CD4-positive, CD25-positive, alpha-beta regulatory T cell (primary cell): Measurements from ENCODE around the gene RNASE1. TPM values are rescaled to one million over a fixed set of nuclear protein-coding genes. Genes with fewer than 3 reads are reported as not detected.
A peak's percentile ranks its signal among the peaks of the same experiment; 100 is the strongest.
"Not testable (repeated sequence)": the region's sequence is repeated elsewhere in the genome, so short reads cannot be mapped to it uniquely, and the experiment has no call there.

Experiments used
- ATAC-seq, 2 donors: fragments of 150-1000 bp; cut with Tn5 transposase; one replicate each; pipeline ENCODE4 v1.10.0; 2021; ENCODE audit warnings: low read depth in 2 of 2, moderate number of reproducible peaks in 2 of 2, moderate library complexity in 1 of 2
- DNase-seq, 3 donors: peaks; one replicate each; pipeline versions ENCODE4 v3.0.0 to v3.0.0-alpha.2; 2012 to 2022; ENCODE audit warnings: mixed read lengths in 1 of 3
- H3K27ac ChIP-seq: one replicate; pipeline ENCODE4 v1.7.0; 2013; ENCODE audit warnings: mild to moderate bottlenecking, low read length; ENCODE audit not compliant: insufficient read depth, poor library complexity, severe bottlenecking
- H3K27me3 ChIP-seq: one replicate; pipeline ENCODE4 v1.7.0; 2013; ENCODE audit warnings: low read length; ENCODE audit not compliant: control insufficient read depth, insufficient read depth
- H3K36me3 ChIP-seq: one replicate; pipeline ENCODE4 v1.7.0; 2013; ENCODE audit warnings: mild to moderate bottlenecking, low read length, moderate library complexity; ENCODE audit not compliant: control insufficient read depth, insufficient read depth
- H3K4me1 ChIP-seq: 2 replicates; pipeline ENCODE4 v1.7.0; 2013; ENCODE audit warnings: mild to moderate bottlenecking, low read length; ENCODE audit not compliant: insufficient read depth, control insufficient read depth, poor library complexity, severe bottlenecking
- H3K4me3 ChIP-seq: one replicate; pipeline ENCODE4 v1.7.0; 2013; ENCODE audit warnings: low read depth, mild to moderate bottlenecking, low read length, moderate library complexity
- H3K9me3 ChIP-seq, 2 experiments: 1 replicate in 1 of 2; 2 replicates in 1 of 2; pipeline ENCODE4 v1.7.0; 2013; ENCODE audit warnings: low read length in 2 of 2, mild to moderate bottlenecking in 1 of 2, moderate library complexity in 1 of 2; ENCODE audit not compliant: control insufficient read depth in 2 of 2
- H3K27ac Mint-ChIP-seq, 3 donors: one replicate each; pipeline ENCODE4 v1.8.0; 2020 to 2022; ENCODE audit warnings: mild to moderate bottlenecking in 3 of 3, mixed read lengths in 3 of 3, moderate library complexity in 2 of 3
- H3K27me3 Mint-ChIP-seq: one replicate; pipeline ENCODE4 v1.8.0; 2022; ENCODE audit warnings: mild to moderate bottlenecking, mixed read lengths
- H3K36me3 Mint-ChIP-seq: one replicate; pipeline ENCODE4 v1.8.0; 2020; ENCODE audit warnings: mixed read lengths
- H3K4me1 Mint-ChIP-seq, 4 donors: one replicate each; pipeline ENCODE4 v1.8.0; 2020 to 2022; ENCODE audit warnings: mixed read lengths in 4 of 4, mild to moderate bottlenecking in 1 of 4
- H3K4me3 Mint-ChIP-seq, 4 donors: one replicate each; pipeline ENCODE4 v1.8.0; 2020 to 2022; ENCODE audit warnings: mild to moderate bottlenecking in 4 of 4, mixed read lengths in 4 of 4, moderate library complexity in 3 of 4
- H3K9me3 Mint-ChIP-seq, 7 donors: one replicate each; pipeline ENCODE4 v1.8.0; 2020 to 2022; ENCODE audit warnings: mixed read lengths in 7 of 7, mild to moderate bottlenecking in 3 of 7, moderate library complexity in 2 of 7
- polyA plus RNA-seq, 4 donors: library from polyadenylated mRNA; unstranded; fragments of 300-500 nt; fragmentation: Illumina TruSeq; gene quantifications; one replicate each; pipeline ENCODE4 v1.2.3, GENCODE V29; 2021
- total RNA-seq: library from RNA; stranded (reverse); gene quantifications from one replicate; pipeline ENCODE4 v1.2.3, GENCODE V29; 2022

The RNASE1 gene
- total and polyA plus RNA-seq, 5 donors from 2014 or later = not detected

DNA sequence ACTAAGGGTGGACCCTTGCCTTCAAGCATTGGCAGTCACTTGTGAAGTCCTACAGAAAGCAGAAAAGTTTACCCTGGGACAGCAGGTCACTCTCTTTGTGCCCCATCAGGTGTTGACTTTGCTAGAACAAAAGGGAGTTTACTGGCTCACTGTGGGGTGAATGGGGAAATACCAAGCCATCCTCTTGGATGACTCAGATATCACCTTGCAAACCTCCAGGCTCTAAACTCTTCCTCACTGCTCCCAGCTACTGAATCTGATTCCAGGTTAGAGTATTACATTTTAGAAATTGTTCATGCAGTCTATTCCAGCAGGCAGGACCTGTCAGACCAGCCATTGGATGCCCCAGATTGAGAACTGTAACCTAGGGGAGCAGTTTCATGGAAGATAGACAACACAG, 41.7 kb downstream of the RNASE1 start:
- H3K27me3 ChIP-seq = peaks cover 3% of the 10 kb centered on the region
- Mint-ChIP-seq H3K27me3 (peaks cover 9% of the 10 kb centered on the region), H3K27ac (no peak overlapping the region), H3K36me3 (no peaks in the 10 kb centered on the region), H3K4me3 (no peak overlapping the region), H3K9me3 (no peaks in the 10 kb centered on the region), H3K4me1 (no peaks in the 10 kb centered on the region)
- H3K27ac ChIP-seq = no peak overlapping the region
- H3K4me1 ChIP-seq = no peaks in the 10 kb centered on the region
- DNase-seq (no peak), ATAC-seq (no peak)
- H3K4me3 ChIP-seq = no peak overlapping the region
- H3K9me3 ChIP-seq = no peaks in the 10 kb centered on the region
- H3K36me3 ChIP-seq = no peaks in the 10 kb centered on the region

DNA sequence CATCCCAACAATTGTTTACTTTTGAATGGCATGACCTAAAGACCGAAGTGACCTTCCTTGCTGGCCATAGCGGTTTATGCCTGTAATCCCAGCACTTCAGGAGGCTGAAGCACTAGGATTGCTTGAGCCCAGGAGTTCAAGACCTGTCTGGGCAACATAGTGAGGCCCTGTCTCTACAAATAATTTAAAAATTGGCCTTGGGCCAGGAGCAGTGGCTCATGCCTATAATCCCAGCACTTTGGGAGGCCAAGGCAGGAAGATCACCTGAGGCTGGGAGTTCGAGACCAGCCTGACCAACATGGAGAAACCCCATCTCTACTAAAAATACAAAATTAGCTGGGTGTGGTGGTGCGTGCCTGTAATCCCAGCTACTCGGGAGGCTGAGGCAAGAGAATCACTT, 43.2 kb downstream of the RNASE1 start:
- not testable (repeated sequence) for H3K9me3 ChIP-seq, H3K27ac Mint-ChIP-seq, H3K9me3 Mint-ChIP-seq, H3K4me1 Mint-ChIP-seq, H3K27ac ChIP-seq, H3K36me3 ChIP-seq, H3K27me3 Mint-ChIP-seq, H3K27me3 ChIP-seq, H3K4me1 ChIP-seq, H3K36me3 Mint-ChIP-seq, H3K4me3 Mint-ChIP-seq, DNase-seq, ATAC-seq, H3K4me3 ChIP-seq

DNA sequence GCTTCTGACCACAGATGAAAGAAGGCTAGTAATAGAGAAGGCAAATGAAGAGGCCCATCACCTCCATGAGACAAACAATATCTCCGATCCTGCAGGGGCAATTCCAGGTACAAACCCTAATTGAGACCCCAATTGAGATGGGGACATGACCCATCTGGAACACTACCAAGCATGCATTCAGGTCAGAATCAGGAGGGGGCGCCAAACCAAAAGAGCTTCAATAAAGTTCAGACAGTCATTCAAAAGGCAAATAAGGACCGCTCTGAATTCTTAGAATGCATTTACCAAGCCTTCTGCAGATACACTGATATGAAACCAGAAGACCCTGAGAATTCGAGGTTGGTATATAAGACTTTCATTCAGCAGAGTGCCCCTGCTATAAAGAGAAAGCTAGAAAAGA, 44.7 kb downstream of the RNASE1 start:
- no peak overlapping the region for H3K27ac ChIP-seq
- peaks cover 0 to 3% (median 0%) of the 10 kb centered on the region in 7 donors for H3K9me3 Mint-ChIP-seq
- H3K27me3 ChIP-seq = peaks cover 3% of the 10 kb centered on the region
- H3K4me3 ChIP-seq = no peak overlapping the region
- H3K4me1 Mint-ChIP-seq = no peaks in the 10 kb centered on the region
- H3K9me3 ChIP-seq = peaks cover 3 to 4% of the 10 kb centered on the region in 2 experiments
- DNase-seq (peak in 1 of 3 donors; percentile 26), ATAC-seq (no peak)
- H3K4me3 Mint-ChIP-seq = no peak overlapping the region
- H3K4me1 ChIP-seq = no peaks in the 10 kb centered on the region
- H3K27ac Mint-ChIP-seq = no peak overlapping the region
- H3K27me3 Mint-ChIP-seq = peaks cover 9% of the 10 kb centered on the region
- no peaks in the 10 kb centered on the region for H3K36me3 ChIP-seq
- no peaks in the 10 kb centered on the region for H3K36me3 Mint-ChIP-seq

DNA sequence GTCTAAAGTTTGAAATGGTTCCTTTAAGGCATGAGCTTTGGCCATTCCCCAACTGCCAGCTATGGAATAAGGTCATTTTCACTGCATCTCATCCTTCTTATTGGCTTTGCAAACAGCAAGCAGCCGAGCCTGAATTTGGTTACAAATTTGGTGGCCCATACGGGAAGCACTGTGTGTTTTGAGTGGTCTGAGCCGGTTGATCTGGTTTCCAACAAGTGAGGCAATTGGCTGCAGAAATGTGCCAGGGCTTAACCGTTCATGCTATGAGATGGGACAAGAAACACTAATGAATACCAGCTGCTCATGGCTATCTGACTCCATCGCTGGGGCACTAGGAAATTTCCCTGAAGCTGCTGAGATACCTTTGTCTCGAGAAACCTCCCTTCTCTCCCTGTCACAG, 47.6 kb downstream of the RNASE1 start:
- no peaks in the 10 kb centered on the region for H3K4me1 Mint-ChIP-seq
- Histone ChIP-seq H3K4me1 (no peaks in the 10 kb centered on the region), H3K9me3 (peaks cover 6 to 15% of the 10 kb centered on the region in 2 experiments), H3K27me3 (peaks cover 6% of the 10 kb centered on the region), H3K27ac (no peak overlapping the region), H3K4me3 (no peak overlapping the region), H3K36me3 (no peaks in the 10 kb centered on the region)
- no peaks in the 10 kb centered on the region for H3K36me3 Mint-ChIP-seq
- peaks cover 9% of the 10 kb centered on the region for H3K27me3 Mint-ChIP-seq
- no peak overlapping the region for H3K4me3 Mint-ChIP-seq
- ATAC-seq = no peak
- peaks cover 0 to 16% (median 2%) of the 10 kb centered on the region in 7 donors for H3K9me3 Mint-ChIP-seq
- no peak overlapping the region for H3K27ac Mint-ChIP-seq
- DNase-seq = no peak

DNA sequence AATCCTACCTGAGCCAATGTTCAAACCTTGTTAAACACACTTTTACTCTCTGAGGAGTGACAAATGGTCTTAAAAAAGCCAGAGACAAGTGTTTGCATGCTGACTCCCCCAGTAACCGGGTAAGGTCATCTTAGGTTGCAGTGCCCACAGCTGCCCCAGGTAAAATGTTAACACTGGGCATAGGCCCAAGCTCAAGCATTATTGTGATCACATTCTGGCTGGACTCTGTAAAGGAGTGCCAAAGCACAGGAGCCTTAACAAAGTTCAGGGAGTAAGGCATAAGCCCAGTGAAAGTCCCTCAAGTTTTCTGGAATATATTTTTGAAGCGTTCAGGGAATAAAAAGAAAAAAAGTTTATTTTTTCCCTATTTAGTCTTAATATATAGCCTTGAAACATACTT, 48.3 kb downstream of the RNASE1 start:
- ATAC-seq (no peak), DNase-seq (no peak)
- Histone ChIP-seq H3K27me3 (peaks cover 6% of the 10 kb centered on the region), H3K27ac (no peak overlapping the region), H3K4me1 (no peaks in the 10 kb centered on the region), H3K4me3 (no peak overlapping the region), H3K9me3 (peaks cover 6 to 15% of the 10 kb centered on the region in 2 experiments), H3K36me3 (no peaks in the 10 kb centered on the region)
- Mint-ChIP-seq H3K27ac (no peak overlapping the region), H3K9me3 (peaks cover 0 to 16% (median 2%) of the 10 kb centered on the region in 7 donors), H3K4me1 (no peaks in the 10 kb centered on the region), H3K27me3 (peaks cover 9% of the 10 kb centered on the region), H3K36me3 (no peaks in the 10 kb centered on the region), H3K4me3 (no peak overlapping the region)

DNA sequence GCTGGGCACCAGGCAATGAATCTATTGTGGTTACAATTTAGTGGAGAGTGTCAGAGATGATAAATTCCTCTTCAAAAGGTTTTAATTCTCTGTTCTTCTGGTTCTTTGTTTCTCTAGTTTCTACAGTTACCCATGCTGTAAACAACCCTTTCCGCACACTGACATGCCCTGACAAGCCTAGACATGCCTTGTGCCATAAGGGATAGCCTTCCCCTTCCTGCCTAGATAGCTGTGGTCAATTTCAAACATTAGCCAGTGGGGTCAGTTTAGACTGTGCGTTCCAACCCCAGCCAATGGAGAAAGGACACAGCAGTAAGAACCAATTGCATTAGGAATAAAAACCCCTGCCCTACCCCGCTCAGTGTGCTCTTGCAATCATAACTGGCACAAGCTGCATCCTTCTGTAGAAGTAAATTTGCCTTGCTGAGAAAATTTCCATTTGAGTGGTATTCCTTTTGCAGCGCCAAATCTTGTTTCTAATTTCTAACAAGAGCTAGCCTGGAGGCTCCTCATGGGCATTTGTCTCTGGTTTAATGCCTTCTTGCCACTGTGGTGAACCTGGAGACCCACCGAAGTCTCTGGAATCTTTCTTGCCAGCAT, 50.6 kb downstream of the RNASE1 start:
- peaks cover 6 to 15% of the 10 kb centered on the region in 2 experiments for H3K9me3 ChIP-seq
- Mint-ChIP-seq H3K27me3 (no peaks in the 10 kb centered on the region), H3K4me1 (no peaks in the 10 kb centered on the region), H3K36me3 (no peaks in the 10 kb centered on the region), H3K9me3 (peaks cover 0 to 16% (median 2%) of the 10 kb centered on the region in 7 donors), H3K27ac (no peak overlapping the region), H3K4me3 (no peak overlapping the region)
- H3K4me3 ChIP-seq = no peak overlapping the region
- peaks cover 6% of the 10 kb centered on the region for H3K27me3 ChIP-seq
- H3K36me3 ChIP-seq = no peaks in the 10 kb centered on the region
- H3K4me1 ChIP-seq = no peaks in the 10 kb centered on the region
- no peak overlapping the region for H3K27ac ChIP-seq
- DNase-seq (peak in 1 of 3 donors; percentile 0), ATAC-seq (no peak)

Other genes with a start within 250 kb of the RNASE1 start
- not detected for gene RNASE9, start 241.8 kb downstream of the RNASE1 start, total RNA-seq
- gene RNASE9, start 241.8 kb downstream of the RNASE1 start, polyA plus RNA-seq = not detected
- not detected for gene RNASE11, start 214.8 kb downstream of the RNASE1 start, total RNA-seq
- not detected for gene RNASE11, start 214.8 kb downstream of the RNASE1 start, polyA plus RNA-seq
- not detected for gene RNASE12, start 211.5 kb downstream of the RNASE1 start, total RNA-seq
- not detected for gene RNASE12, start 211.5 kb downstream of the RNASE1 start, polyA plus RNA-seq
- gene OR6S1, start 161.2 kb downstream of the RNASE1 start, total RNA-seq = not detected
- not detected for gene OR6S1, start 161.2 kb downstream of the RNASE1 start, polyA plus RNA-seq
- 0.17 TPM for gene RNASE4, start 118.3 kb downstream of the RNASE1 start, total RNA-seq
- gene RNASE4, start 118.3 kb downstream of the RNASE1 start, polyA plus RNA-seq = 1 to 10 TPM in 3 of 4 donors, under 1 TPM in 1; 0.75 to 4.1 (median 2.9) TPM
- 0.62 TPM for gene ANG, start 114.1 kb downstream of the RNASE1 start, total RNA-seq
- 1 to 10 TPM in 2 of 4 donors, under 1 TPM in 2; 0.59 to 2.3 (median 1.1) TPM for gene ANG, start 114.1 kb downstream of the RNASE1 start, polyA plus RNA-seq
- not detected for gene EDDM3A, start 57.0 kb downstream of the RNASE1 start, total RNA-seq
- gene EDDM3A, start 57.0 kb downstream of the RNASE1 start, polyA plus RNA-seq = not detected
- gene EDDM3B, start 34.4 kb downstream of the RNASE1 start, total RNA-seq = not detected
- gene EDDM3B, start 34.4 kb downstream of the RNASE1 start, polyA plus RNA-seq = not detected
- 1.3 TPM for gene RNASE6, start 21.6 kb downstream of the RNASE1 start, total RNA-seq
- gene RNASE6, start 21.6 kb downstream of the RNASE1 start, polyA plus RNA-seq = 1 to 10 TPM in 2 of 4 donors, under 1 TPM in 2; 0.24 to 6.3 (median 0.95) TPM
- not detected for gene RNASE3, start 88.5 kb upstream of the RNASE1 start, total RNA-seq
- not detected for gene RNASE3, start 88.5 kb upstream of the RNASE1 start, polyA plus RNA-seq
- gene RNASE2, start 152.6 kb upstream of the RNASE1 start, total RNA-seq = not detected
- under 1 TPM in 2 of 4 donors, not detected in 2; 0.29 to 0.70 TPM for gene RNASE2, start 152.6 kb upstream of the RNASE1 start, polyA plus RNA-seq
- 75.9 TPM for gene METTL17, start 187.1 kb upstream of the RNASE1 start, total RNA-seq
- gene METTL17, start 187.1 kb upstream of the RNASE1 start, polyA plus RNA-seq = 10 to 100 TPM; 37.3 to 52.2 (median 42.8) TPM
- not detected for gene SLC39A2, start 196.4 kb upstream of the RNASE1 start, total RNA-seq
- gene SLC39A2, start 196.4 kb upstream of the RNASE1 start, polyA plus RNA-seq = not detected
- 15.7 TPM for gene NDRG2, start 222.2 kb upstream of the RNASE1 start, total RNA-seq
- 10 to 100 TPM; 13.3 to 19.6 (median 18.0) TPM for gene NDRG2, start 222.2 kb upstream of the RNASE1 start, polyA plus RNA-seq
- not detected for gene TPPP2, start 227.4 kb upstream of the RNASE1 start, total RNA-seq
- not detected for gene TPPP2, start 227.4 kb upstream of the RNASE1 start, polyA plus RNA-seq
- gene RNASE13, start 232.0 kb upstream of the RNASE1 start, total RNA-seq = not detected
- not detected for gene RNASE13, start 232.0 kb upstream of the RNASE1 start, polyA plus RNA-seq
- not detected for gene RNASE7, start 239.5 kb upstream of the RNASE1 start, total RNA-seq
- gene RNASE7, start 239.5 kb upstream of the RNASE1 start, polyA plus RNA-seq = not detected